Measurements from ENCODE around the gene DHFR.

Gene DHFR

GRCh38 chr5:80656425-80656824, 1.6 kb upstream of the DHFR start:
- in situ Hi-C loops (cut with HindIII; ENCODE audit: low sequenced_read_pairs), result no loop called here

GRCh38 chr5:80655231-80655774, 520 bp upstream of the DHFR start:
- in situ Hi-C loops (cut with HindIII; ENCODE audit: low sequenced_read_pairs), result no loop called here

- in situ Hi-C loops (cut with HindIII; ENCODE audit: low sequenced_read_pairs), result no loop called here
Measured at GRCh38 chr5:80654054-80654390, 761 bp downstream of the DHFR start.

- in situ Hi-C loops (cut with HindIII; ENCODE audit: low sequenced_read_pairs), result no loop called here
Measured at GRCh38 chr5:80653502-80653901, 1.3 kb downstream of the DHFR start.

- in situ Hi-C loops (cut with HindIII; ENCODE audit: low sequenced_read_pairs), result no loop called here
Measured at GRCh38 chr5:80646926-80647325, 7.9 kb downstream of the DHFR start.

GRCh38 chr5:80644900-80645299, 9.9 kb downstream of the DHFR start:
- in situ Hi-C loops (cut with HindIII; ENCODE audit: low sequenced_read_pairs), result no loop called here

GRCh38 chr5:80641353-80641752, 13.4 kb downstream of the DHFR start:
- in situ Hi-C loops (cut with HindIII; ENCODE audit: low sequenced_read_pairs), result no loop called here

- in situ Hi-C loops (cut with HindIII; ENCODE audit: low sequenced_read_pairs), result no loop called here
Measured at GRCh38 chr5:80634193-80634592, 20.6 kb downstream of the DHFR start.

GRCh38 chr5:80632700-80633099, 22.1 kb downstream of the DHFR start:
- in situ Hi-C loops (cut with HindIII; ENCODE audit: low sequenced_read_pairs), result no loop called here

- in situ Hi-C loops (cut with HindIII; ENCODE audit: low sequenced_read_pairs), result no loop called here
Measured at GRCh38 chr5:80631278-80632259, 23.2 kb downstream of the DHFR start.

- in situ Hi-C loops (cut with HindIII; ENCODE audit: low sequenced_read_pairs), result no loop called here
Measured at GRCh38 chr5:80629281-80629680, 25.5 kb downstream of the DHFR start.

GRCh38 chr5:80625230-80625629, 29.6 kb downstream of the DHFR start:
- in situ Hi-C loops (cut with HindIII; ENCODE audit: low sequenced_read_pairs), result no loop called here

- in situ Hi-C loops (cut with HindIII; ENCODE audit: low sequenced_read_pairs), result no loop called here
Measured at GRCh38 chr5:80623999-80624398, 30.8 kb downstream of the DHFR start.

GRCh38 chr5:80622756-80623155, 32.0 kb downstream of the DHFR start:
- in situ Hi-C loops (cut with HindIII; ENCODE audit: low sequenced_read_pairs), result no loop called here

- in situ Hi-C loops (cut with HindIII; ENCODE audit: low sequenced_read_pairs), result no loop called here
Measured at GRCh38 chr5:80620211-80620610, 34.6 kb downstream of the DHFR start.

GRCh38 chr5:80619086-80619485, 35.7 kb downstream of the DHFR start:
- in situ Hi-C loops (cut with HindIII; ENCODE audit: low sequenced_read_pairs), result no loop called here

GRCh38 chr5:80618438-80618837, 36.3 kb downstream of the DHFR start:
- in situ Hi-C loops (cut with HindIII; ENCODE audit: low sequenced_read_pairs), result no loop called here

GRCh38 chr5:80615266-80615914, 39.4 kb downstream of the DHFR start:
- in situ Hi-C loops (cut with HindIII; ENCODE audit: low sequenced_read_pairs), result no loop called here

- in situ Hi-C loops (cut with HindIII; ENCODE audit: low sequenced_read_pairs), result no loop called here
Measured at GRCh38 chr5:80609692-80610091, 45.1 kb downstream of the DHFR start.

- in situ Hi-C loops (cut with HindIII; ENCODE audit: low sequenced_read_pairs), result no loop called here
Measured at GRCh38 chr5:80608731-80609130, 46.1 kb downstream of the DHFR start.

- in situ Hi-C loops (cut with HindIII; ENCODE audit: low sequenced_read_pairs), result no loop called here
Measured at GRCh38 chr5:80607832-80608231, 47.0 kb downstream of the DHFR start.

GRCh38 chr5:80607343-80607742, 47.4 kb downstream of the DHFR start:
- in situ Hi-C loops (cut with HindIII; ENCODE audit: low sequenced_read_pairs), result no loop called here

All from DLD1 (cell line).